Daoy (cell line): Measurements from ENCODE around the gene SBK2. TPM values are rescaled to one million over a fixed set of nuclear protein-coding genes. Genes with fewer than 3 reads are reported as not detected.
A peak's percentile ranks its signal among the peaks of the same experiment; 100 is the strongest.
"Not testable (repeated sequence)": the region's sequence is repeated elsewhere in the genome, so short reads cannot be mapped to it uniquely, and the experiment has no call there.

Experiments
- DNase-seq: peaks from one replicate; pipeline ENCODE4 v3.0.0-alpha.2; 2015; ENCODE audit warnings: low read depth
- total RNA-seq: library from RNA; depleted of rRNA; stranded (reverse); fragments of >200 nt; shearing (Covaris generic); gene quantifications from 2 replicates; pipeline ENCODE4 v1.2.3, GENCODE V29; 2014

The SBK2 gene
- total RNA-seq, 1 experiment from 2014 or later, result not detected

DNA sequence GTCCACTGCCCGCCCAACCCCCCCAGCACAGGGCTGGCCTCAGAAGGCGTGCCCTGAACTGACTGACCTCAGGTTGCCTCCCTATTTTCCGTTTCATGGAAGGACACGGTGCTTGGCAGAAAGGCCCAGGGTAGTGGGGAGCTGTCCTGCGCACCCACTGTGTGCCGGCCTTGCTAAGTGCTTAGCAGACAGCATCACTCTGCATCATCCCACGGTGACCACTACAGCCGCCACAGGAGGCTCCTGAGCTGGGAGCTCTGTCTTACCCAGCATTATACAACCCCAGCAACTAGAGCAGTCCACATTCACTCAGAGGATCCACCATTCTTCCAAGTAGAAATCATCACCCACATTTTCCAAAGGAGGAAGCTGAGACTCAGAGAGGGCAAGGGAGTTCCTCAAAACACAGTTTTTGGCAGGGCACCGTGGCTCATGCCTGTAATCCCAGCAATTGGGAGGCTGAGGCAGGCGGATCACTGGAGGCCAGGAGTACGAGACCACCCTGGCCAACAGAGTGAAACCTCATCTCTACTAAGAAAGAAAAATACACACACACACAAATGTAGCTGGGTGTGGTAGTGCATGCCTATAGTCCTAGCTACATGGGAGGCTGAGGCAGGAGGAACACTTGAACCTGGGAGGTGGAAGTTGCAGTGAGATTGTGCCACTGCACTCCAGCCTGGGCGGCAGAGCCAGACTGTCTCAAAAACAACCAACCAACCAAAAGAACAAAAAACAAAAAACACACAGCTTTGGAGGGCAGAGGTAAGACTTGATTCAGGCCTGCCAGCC, 1.6 kb downstream of the SBK2 start:
- no peak for DNase-seq

DNA sequence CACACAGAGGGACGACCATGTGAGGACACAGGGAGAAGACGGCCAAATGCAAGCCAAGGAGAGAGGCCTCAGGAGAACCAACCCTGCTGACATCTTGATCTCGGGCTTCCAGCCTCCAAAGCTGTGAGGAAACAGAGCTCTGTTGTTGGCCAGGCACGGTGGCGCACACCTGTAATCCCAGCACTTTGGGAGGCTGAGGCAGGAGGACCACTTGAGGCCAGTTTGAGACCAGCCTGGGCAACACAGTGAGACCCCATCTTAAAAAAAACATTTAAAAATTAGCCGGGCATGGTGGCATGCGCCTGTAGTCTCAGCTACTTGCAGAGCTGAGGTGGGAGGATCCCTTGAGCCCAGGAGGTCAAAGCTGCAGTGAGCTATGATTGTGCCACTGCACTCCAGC, 2.7 kb downstream of the SBK2 start:
- DNase-seq, result not testable (repeated sequence)

DNA sequence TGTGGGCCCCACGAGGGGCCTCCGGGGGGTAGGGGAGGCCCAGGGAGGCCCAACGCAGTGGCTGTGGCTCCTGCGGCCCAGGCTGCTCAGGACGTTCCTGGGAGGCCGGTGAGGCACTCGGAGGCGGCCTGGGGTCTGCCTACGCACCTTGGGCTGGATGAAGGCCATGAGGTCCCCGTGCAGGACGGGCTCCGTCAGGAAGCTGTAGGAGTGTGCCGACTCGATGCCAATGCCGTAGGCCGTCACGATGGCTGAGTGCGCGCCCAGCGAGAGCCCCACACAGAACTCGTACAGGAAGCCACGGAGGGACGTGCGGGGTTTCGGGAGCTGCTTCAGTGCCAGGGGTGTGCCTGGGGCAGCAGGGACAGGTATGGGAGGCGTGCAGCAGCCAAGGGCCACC, 5.9 kb downstream of the SBK2 start:
- DNase-seq, result no peak

DNA sequence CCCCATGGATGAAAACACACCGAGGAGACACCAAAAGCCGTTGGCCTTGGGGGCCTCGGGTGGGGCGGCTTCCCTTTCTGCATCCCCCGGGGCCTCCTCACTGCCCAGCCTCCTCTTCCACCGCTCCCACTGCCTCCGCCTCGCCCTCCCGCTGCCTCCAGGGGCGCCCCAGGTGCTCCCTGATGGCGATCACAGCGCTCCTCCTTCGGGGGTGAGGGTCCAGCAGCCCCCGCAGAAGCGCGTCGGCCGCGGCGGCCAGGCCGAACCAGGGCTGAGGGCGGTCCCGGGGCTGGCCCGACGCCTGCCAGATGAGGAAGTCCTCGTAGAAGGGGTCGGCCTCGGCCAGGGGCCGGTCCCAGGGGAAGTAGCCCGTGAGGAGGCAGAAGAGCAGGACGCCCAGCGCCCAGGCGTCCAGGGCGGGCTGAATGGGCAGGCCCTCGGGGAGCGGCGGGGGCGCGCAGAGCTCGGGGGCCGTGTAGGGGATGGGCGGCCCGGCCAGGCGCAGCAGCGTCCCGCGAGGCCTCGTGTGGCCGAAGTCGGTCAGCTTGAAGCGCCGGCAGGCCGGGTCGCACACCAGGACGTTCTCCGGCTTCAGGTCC, 7.2 kb downstream of the SBK2 start:
- no peak for DNase-seq

DNA sequence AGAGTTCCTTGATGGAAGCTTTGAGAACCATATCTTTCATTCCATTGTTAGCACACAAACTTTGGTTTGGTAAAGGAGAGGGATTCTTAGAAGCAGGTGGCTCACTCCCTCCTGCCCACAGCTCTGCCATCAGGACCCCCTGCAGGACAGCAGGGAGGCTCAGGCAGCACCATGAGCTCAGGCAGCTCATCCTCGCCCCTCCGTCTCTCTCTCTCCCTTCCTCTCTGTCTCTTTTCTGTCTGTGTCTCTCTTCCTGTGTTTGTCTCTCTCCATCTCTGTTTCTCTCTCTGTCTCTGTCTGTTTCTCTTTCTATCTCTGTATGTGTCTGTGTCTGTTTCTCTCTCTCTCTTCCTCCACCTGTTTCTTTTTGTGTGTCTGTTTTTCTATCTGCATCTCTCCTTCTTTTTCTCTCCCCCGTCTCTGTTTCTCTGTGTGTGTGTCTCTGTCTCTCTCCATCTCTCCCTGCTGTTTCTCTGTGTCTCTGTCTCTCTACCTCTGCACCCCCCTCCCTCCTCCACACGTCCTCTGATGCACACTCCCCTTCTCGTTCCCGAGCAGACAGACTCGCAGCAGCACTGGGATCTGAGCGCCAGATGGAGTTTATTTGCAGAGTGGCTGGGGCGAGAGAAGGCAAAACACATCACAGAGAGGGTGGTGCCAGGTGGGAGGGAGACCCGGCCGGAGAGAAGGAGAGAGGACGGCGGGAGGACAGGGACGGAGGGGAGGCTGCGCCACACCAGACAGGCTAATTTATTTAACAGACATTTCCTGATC, 8.7 kb downstream of the SBK2 start:
- DNase-seq, result no peak

DNA sequence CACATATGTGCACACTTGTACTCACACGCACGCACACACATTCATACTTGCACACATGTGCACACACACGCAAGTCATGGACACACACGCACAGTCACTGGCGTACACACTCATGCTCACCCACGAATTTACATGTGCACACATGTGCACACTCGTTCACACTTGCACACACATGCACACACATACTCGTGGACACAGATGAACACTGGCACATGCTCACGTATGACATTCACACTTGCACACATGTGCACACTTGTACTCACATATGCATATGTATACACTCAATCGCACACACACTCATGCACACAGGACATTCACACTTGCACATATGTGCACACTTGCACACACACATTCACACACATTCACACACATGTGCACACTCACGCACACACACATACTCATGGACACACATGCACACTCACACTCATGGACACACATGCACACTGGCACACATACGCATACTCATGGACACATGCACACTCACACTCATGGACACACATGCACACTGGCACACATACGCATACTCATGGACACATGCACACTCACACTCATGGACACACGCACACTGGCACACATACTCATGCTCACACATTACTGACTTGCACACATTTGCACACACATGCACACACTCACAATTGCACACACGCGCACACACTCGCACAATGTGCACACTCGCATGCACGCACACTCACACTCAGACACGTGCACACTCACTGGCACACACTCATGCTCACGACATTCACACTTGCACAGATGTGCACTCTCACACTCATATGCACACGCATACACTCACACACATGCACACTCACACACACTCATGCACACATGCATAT, 9.5 kb downstream of the SBK2 start:
- DNase-seq, result no peak

DNA sequence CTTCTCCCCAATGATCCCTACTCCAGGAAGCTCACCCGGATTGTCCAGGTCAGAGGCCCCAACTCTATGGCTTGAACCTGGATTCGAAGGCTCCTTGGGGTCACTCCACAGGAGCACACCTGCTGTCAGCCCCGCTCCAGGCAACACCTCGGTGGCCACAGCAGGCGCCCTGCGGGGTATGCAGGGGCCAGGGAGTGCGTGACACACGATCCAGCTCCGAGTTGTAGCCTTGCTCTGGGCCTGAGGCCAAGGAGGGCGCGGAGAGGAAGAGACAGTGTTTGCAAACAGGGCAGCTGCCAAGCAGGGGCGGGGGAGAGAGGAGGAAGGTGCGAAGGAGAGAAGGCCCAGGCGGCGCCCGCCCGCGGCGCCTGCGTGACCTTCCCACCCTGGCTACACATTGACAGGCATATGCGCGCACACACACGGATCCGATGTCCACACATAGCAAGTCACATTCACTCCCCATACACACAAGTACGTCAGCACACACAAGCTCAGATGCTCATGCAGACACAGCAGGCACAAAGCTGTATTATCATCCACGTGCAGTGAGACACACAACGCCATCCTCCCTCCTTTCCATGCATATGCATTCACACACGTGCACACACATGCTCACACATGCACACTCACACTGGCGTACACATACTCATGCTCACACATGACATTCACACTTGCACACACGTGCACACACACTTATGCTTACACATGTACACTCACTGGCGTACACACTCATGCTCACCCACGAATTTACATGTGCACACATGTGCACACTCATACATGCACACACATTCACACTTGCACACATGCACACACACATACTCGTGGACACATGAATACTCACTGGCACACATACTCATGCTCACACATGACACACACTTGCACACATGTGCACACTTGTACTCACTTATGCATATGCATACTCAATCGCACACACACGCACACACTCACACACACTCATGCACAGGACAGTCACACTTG, 10.4 kb downstream of the SBK2 start:
- DNase-seq, result peak; percentile 74

DNA sequence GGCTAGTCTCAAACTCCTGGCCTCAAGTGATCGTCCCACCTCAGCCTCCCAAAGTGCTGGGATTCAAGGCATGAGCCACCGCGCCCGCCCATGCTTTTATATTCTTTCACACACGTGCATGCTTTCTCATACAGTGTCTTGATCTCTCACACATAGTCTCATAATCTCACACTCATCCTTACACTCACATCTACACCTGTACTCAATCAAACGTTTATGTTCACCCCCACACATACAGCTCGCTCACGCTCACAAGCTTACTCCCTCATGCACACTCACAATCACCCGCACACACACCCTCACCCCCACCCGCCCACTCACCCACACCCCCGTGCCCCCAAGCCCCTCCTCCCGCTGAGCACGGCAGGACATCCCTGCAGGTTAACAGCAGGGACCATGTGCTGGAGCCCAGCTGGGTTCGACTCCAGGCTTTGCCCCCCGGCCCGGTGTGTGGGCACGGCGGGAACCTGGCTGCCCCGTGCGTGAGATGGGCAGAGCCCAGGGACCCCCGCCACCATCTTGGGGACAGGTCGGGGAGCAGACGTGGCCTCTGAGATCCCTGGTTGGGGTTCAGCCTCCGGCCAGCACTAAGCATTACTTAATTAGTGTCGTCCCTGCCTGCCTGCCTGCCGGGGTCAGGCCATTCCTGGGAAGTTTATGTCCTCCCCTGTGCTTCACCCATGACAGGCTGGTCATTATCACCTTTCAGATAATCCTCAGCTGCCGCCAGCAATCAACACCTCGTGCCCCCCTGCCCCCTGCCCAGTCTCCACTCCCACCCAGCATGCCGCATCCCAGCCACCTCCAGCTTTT, 11.4 kb downstream of the SBK2 start:
- no peak for DNase-seq

DNA sequence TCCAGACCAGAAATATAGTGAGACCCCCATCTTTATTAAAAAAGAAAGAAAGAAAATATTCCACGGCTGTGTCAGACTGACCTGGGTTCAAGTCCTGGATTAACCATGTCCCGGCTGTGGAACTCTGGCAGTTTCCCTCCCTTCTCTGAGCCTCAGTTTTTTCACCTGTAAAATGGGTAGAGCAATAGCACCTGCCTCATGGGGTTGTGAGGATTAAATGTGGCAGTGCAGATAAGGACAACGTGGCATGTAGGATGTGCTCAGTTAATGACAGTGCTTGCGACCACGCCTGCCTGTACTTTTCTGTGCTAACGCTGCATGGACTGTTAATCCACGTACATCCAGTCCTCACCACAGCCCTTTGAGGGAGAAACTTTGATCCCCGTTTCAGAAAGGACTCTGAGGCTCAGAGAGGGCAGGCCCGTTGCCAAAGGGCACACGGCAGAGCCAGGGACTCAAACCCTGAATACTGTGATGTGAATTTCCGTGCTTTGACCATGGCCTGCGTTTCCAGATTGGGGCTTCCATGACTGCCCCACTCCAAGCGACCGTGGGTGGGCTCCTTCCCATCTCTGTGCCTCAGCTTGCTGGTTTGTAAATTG, 16.1 kb downstream of the SBK2 start:
- no peak for DNase-seq

DNA sequence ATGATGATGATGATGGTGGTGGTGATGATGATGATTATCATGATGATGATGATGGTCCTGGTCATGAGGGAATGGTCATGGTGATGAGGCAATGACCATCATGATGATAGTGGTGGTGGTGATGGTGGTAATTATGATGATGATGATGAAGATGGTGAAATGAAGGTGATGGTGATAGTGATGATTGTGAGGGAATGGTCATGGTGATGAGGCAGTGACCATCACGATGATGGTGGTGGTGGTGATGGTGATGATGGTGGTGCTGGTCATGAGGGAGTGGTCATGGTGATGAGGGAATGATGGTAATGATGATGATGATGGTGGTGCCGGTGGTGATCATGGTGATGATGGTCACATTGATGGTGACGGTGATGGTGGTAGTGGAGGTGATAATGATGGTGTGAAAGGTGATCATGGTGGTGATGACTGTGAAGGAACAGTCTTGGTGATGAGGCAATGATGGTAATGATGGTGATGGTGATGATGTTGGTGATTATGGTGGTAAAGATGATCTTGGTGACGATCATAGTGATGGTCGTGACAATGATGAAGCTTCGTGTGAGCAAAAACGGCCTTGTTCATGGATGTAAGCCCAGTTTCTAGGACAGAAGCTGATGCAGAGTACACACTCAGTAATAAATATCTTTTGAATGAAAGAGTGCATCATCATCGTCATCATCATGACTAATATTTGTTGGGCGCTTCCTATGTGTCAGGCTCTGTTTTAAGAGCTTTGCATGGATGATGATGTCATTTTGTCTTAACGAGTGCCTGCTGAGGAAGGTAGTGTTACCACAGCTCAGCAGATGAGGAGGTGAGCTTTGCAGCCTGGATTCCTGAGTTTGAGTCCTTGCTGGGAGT, 17.3 kb downstream of the SBK2 start:
- peak; percentile 59 for DNase-seq

DNA sequence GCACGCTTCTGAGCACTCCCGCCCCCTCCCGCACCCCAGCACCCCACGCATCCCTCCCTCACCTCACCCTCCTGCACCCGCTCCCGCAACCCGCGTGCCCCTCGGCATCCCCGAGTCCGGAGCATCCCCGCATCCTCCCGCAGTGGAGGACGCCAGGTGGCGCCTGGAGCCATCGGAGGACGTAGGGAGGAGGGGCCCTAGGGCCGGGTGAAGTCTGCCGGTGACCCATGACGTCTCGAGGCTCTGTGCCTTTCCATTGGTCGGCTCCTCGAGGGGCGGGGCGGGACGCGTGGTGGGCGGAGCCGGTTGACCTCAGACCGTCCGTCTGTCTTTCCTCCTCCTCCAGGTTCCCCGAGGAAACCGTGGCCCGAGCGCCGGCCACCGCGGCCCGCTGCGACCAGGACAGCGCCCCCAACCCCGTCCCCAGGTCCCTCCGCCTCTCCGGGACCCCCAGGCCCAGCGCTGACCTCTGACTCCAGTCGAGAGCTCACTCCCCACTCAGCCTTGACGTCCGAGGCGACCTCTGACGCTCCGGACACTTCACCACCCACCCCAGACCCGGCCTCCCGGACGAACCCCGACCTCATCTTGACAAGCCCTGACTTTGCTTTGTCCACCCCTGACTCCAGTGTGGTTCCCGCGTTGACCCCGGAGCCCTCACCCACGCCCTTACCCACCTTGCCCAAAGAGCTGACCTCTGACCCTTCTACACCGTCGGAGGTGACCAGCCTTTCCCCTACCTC, 19.9 kb downstream of the SBK2 start:
- DNase-seq, result peak; percentile 95

DNA sequence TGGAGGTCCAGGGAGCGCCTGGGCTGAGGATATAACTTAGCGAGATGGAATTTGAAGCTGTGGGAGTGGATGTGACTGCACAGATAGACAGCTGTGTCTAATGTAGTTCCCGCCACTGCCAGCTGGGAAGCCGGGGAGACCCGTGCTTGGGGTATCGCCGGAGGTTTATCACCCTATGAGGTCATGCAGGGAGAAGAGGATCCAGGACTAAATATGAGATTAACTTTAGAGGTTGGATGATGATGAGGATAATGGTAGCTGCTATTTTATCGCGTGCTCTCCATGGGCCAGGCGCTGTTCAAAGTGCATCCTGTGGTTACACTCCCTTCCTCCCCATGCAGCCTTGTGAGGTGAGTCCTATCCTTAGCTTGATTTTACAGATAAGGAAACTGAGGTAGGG, 28.8 kb downstream of the SBK2 start:
- no peak for DNase-seq

DNA sequence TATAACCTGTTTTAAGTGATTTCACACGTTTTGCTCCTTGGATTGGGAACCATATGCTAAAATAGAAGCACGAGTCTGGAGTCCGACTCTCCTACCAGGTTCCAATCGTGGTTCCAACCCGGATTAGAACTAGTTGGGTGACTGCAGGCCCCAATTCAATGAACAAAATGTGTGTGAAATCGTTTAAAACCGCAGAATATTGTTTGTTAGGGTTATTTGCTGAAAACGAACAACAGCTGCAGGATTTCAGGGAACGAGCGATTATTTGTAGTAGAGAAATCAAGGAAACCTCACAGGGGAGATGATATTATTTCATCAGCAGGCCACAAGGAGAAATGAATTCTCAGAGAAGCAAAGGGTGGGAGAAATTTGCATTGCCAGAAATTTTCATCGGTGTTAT, 32.0 kb downstream of the SBK2 start:
- no peak for DNase-seq

DNA sequence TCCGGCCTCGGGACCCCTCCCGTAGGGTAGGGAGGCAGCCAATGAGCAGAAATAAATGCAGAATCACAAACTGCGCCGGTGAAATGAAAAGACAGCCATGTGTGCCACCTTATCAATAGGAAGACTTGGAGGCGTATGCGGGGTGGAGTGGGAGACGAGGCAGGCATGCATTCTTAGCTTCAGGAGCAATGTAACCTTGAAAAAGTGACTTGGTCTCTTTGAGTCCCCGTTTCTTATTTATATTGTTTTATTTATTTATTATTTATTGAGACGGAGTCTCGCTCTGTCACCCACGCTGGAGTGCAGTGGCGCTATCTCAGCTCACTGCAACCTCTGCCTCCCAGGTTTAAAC, 32.7 kb downstream of the SBK2 start:
- DNase-seq, result no peak

DNA sequence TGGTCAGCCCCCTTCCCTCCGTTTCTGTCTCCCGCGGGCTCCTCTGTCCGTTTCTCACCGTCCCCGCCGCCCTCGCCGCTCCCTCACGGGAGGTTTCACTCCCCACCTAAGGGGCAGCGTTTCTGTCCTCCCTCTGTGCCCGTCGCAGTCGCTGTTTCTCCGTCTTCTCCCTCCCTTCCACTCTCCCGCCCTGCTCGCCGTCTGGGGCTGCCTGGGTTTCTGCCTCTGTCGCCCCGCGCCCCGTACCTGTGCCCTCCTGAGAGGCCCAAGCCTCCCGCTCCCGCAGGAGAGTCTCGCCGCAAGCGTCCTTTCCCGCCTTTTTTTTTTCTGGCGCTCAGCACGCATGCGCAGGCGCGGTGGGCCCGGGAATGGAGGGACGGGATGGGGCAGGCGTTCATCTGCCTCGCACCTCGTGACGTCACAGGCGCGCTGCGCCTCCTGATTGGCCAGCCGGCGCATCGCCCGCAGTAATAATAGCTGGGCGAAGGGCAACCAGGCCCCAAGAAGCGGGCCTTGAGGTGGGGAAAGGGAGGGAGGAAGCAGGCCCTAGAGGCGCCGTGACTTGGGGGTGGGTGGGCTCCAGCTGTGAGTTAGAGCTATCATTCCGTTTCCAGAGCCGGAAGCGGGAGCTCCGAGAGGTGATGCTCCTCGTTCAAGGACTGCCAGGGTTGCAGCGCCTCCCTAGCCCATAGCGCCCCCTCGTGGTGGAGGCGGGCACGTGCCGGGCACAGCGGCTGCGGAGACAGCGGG, 33.3 kb downstream of the SBK2 start:
- peak; percentile 96 for DNase-seq

DNA sequence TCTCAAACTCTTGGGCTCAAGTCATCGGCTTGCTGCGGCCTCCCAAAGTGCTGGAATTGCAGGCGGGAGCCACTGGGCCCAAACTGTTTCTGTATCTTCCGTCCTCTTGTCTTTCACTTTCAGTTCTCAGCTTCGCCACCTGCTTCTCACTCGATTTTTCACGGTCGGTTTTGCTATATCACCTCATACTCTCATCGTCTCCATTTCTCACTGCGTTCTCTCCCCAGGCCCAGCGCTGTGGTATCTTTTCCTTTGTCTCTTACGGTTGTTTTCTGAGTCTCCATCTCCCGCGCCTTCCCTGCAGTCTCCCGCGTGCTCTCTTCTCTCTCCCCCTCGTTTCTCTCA, 33.8 kb downstream of the SBK2 start:
- no peak for DNase-seq
